Ecto neural progenitor cell (in vitro differentiated cells): Measurements from ENCODE around the gene HSF4.
"Not testable (repeated sequence)": the region's sequence is repeated elsewhere in the genome, so short reads cannot be mapped to it uniquely, and the experiment has no call there.

ENCODE experiments used
- DNase-seq: peaks from one replicate; pipeline ENCODE4 v3.0.0-alpha.2; 2018; ENCODE audit warnings: low spot score

The HSF4 gene, protein sequence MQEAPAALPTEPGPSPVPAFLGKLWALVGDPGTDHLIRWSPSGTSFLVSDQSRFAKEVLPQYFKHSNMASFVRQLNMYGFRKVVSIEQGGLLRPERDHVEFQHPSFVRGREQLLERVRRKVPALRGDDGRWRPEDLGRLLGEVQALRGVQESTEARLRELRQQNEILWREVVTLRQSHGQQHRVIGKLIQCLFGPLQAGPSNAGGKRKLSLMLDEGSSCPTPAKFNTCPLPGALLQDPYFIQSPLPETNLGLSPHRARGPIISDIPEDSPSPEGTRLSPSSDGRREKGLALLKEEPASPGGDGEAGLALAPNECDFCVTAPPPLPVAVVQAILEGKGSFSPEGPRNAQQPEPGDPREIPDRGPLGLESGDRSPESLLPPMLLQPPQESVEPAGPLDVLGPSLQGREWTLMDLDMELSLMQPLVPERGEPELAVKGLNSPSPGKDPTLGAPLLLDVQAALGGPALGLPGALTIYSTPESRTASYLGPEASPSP

DNA sequence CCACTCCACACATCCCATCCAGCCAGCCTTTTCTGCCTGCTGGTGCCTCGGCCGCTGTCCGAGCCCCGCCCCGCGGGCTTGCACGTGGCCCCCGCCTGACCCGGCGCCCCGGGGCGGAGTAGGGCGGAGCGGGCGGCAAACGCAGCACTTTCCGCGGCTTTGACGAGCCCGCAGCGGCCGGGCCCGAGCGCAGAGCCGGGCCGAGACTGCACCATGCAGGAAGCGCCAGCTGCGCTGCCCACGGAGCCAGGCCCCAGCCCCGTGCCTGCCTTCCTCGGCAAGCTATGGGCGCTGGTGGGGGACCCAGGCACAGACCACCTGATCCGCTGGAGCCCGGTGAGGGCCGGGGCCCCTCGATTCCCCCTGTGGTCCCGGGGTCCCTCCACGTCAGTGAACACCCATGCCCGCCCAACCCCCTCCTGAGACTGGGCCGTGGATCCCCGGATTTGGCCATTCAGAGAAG lies at the start of gene HSF4:
TSS of gene HSF4 (plus strand) at position 147 of the 463 bp plus-strand sequence. CDS start at position 214, 67 bp downstream.
- peak; percentile 61 for DNase-seq

- DNase-seq, result no peak
Measured at GRCh38 chr16:67114793-67115192, 49.8 kb upstream of the HSF4 start.

DNA sequence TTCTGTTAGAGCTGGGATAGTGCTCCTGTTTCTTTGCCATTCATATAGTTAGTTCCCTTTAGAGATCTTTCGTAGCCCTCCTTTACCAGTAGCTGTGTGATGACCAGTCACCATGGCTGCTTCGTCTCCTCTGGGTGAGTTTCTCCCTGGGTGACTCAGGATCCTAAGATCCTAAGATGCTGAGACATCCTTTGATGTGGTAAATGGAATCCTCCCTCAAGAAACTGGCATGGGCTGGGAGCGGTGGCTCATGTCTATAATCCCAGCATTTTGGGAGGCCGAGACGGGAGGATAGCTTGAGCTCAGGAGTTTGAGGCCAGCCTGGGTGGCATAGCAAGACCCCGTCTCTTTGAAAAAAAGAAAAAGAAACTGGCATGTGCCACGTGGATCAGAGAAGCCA lies 48.9 kb upstream of the HSF4 start:
- DNase-seq, result no peak

DNA sequence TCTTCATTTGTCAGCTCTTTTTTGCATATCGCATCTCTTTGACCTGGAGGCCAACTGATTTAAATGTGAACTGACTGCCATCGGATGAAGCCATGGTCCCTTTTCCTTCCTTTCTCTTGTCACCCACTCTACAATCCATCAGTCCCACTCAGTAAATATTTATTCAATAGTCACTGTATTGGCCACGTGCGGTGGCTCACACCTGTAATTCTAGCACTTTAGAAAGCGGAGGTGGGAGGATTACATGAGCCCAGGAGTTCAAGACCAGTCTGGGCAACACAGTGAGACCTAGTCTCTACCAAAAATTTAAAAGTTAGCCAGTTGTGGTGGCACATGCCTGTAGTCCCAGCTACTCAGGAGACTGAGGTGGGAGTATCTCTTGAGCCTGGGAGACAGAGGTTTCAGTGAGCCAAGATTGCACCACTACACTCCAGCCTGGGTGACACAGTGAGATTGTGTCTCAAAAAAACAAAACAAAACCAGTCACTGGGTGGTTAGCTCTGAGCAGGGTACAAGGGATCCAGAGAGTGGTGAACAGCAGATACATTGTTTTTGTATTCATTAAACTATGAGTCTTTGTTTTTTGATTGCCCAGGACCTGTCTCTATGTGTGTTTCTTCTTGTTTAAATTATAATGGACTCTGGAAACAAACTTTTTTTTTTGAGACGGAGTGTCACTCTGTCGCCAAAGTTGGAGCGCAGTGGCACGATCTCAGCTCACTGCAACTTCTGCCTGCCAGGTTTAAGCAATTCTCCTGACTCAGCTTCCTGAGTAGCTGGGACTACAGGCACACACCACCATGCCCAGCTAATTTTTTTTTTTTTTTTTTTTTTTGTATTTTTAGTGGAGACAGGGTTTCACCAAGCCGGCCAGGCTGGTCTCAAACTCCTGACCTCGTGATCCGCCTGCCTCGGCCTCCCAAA lies 47.9 kb upstream of the HSF4 start:
- no peak for DNase-seq

GRCh38 chr16:67117716-67118115 lies 46.8 kb upstream of the HSF4 start:
- DNase-seq, result no peak

GRCh38 chr16:67120025-67120424 lies 44.5 kb upstream of the HSF4 start:
- no peak for DNase-seq

GRCh38 chr16:67122799-67123198 lies 41.7 kb upstream of the HSF4 start:
- not testable (repeated sequence) for DNase-seq

- DNase-seq, result no peak
Measured at GRCh38 chr16:67128417-67128816, 36.1 kb upstream of the HSF4 start.

DNA sequence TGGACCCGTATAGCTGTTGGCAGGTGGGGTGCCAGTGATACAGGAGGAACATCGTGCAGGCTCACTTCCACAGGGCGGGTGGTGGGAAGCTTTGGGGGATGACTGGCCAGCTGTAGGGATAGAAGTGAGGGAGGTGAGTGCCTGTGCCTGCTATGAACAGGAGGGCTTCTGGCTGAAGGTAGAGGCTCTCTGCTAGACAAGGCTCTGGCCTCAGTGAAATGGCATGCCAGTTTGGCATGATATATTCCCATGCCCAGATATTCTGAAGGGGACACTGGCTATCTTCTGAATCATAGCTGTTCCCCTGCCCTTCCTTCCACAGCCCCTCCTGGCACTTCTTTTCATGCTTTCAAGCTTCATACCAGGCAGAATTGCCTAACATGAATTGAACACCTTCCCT lies 35.7 kb upstream of the HSF4 start:
- DNase-seq, result no peak

GRCh38 chr16:67129422-67129821 lies 35.1 kb upstream of the HSF4 start:
- DNase-seq, result no peak

- no peak for DNase-seq
Measured at GRCh38 chr16:67137605-67138004, 26.9 kb upstream of the HSF4 start.

DNA sequence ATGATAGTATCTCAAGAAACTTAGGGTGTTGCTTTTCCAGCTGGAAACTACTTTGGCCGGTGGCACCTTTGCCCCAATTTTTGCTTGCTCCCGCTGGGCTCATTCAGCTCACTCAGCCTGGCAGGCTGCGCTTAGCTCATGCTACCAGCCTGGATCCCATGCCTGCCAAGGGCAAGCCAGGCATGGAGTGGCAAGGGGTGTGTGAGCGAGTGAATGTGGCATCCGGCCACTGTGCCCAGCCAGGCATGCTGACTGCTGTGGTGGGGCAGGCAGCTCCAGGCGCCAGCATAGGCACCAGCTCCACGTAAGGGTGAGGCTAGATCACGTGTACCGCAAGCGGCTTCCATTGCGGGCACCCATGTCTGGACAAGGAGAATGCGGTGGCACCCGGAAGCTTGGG lies 23.2 kb upstream of the HSF4 start:
- DNase-seq, result no peak

DNA sequence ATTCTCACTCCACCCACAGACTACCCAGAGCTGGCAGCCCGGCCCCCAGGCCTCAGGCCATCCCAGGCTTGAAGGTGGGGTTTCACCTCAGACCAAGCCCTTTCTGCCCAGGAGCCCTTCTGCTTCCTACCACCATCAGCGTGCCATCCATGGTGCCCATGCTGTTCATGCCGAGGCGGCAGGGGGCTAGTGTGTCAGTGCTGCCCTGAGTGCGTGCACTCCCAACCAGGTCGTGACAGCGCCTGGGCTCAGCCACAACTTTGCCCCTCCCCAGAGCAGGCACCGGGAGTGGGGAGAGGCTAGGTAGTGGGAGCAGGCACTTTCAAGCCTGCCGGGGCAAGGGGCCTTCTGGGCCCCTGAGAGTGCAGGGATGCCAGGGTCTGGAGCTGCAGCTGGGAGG lies 22.2 kb upstream of the HSF4 start:
- no peak for DNase-seq

DNA sequence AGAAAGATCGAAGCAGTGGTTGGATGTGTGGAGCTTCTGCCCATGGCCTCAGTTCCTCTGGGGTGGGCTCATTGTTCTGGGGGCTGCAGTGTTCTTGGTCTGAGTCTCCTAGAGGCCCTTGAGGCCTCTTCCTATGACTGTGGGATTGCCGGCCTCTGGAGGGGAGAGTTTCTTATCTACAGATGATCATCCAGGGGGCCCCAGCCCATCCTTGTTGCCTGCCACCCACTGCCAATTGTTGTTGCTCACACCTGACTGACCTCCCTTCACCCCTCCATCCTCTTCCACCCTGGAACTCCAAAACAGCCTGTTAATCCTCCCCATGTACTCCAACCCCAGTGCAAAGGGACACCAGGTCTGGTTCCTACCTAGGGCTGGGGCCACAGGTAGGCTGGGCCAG lies 19.6 kb upstream of the HSF4 start:
- DNase-seq, result no peak

DNA sequence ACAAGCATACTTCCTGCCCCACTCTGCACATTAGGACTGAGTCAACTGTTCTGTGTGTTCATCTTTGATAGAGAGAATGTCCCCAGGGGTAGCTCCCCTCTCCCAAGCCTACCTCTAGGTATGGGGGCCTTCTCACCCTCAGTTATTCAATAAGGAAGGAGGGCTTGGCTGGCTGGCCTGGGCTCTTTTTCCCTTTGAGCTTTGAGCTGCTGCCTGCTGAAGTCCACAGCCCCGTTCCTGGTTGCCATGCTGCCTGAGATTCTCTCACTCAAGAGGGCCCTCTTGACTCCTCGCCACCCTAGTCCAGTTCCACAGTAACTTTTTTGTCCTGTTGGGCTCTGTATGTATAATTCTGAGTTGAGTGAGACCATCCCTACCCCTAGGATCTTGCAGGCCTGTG lies 18.8 kb upstream of the HSF4 start:
- no peak for DNase-seq

- no peak for DNase-seq
Measured at GRCh38 chr16:67146523-67147357, 17.8 kb upstream of the HSF4 start.

GRCh38 chr16:67147437-67148140 lies 17.0 kb upstream of the HSF4 start:
- DNase-seq, result no peak

DNA sequence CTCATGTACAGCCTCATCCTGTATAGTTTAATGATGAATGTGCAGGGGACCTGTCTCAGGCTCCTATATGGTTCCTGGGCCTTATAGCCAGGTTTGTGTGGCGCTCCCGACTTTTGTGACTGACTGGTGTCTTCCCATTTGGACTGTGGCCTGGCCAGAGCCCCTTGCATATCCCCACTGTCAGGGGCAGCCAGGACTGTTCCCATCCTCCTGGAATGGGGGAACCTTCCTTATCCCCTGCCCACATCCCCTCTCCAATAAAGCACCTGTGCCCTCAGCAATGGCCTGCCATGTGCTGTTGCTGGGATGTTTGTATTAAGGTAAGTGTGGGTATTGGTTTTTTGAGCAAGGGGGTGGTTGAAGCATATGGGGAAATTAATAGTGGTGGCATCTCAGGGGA lies 16.3 kb upstream of the HSF4 start:
- no peak for DNase-seq

DNA sequence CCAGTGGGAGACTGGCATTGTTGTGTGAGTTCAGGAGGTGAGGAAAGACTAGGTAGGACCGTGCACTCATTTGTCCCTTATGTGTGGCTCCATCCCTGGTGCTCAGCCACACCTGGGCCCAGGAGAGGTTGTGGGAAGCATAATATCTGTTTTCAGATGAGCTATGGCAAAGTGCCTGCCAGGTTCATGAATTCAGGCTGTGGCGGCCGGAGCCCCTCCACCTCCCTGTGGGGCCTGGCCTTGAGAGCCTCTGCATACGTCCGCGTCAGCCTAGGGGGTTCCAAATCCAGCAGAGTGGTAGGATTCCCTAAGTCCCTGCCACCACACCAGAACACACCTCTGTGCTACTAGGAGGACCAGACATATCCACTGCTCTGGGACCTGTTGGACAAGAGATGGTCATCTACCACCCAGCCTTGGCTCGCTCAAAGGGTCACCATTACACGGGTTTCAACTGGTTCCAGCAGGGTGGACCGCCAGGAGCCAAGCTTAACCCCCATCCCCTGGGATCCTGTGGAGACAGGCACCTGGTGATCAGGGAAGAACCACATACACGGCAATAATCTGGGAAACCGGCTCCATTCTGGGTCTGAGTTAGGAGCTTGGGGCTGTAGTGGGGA lies 15.8 kb upstream of the HSF4 start:
- no peak for DNase-seq

- no peak for DNase-seq
Measured at GRCh38 chr16:67149276-67150046, 15.1 kb upstream of the HSF4 start.
